ENCODE results near the gene RILPL1.
A peak's percentile ranks its signal among the peaks of the same experiment; 100 is the strongest.

The RILPL1 gene

GRCh38 chr12:123528858-123529257 lies 4.7 kb downstream of the RILPL1 start:
- DNase-seq (ENCODE audit: insufficient read length, low spot score) (no peak), FAIRE-seq (no peak)
- no peak for TF ChIP-seq CTCF (IDR thresholded peaks at IDR 0.05; ENCODE audit: insufficient read depth, missing control alignments)

GRCh38 chr12:123526542-123527080 lies 6.9 kb downstream of the RILPL1 start:
- peak; percentile 79 for FAIRE-seq
- no peak for TF ChIP-seq CTCF (IDR thresholded peaks at IDR 0.05; ENCODE audit: insufficient read depth, missing control alignments)
- DNase-seq (ENCODE audit: insufficient read length, low spot score): no peak

- FAIRE-seq (no peak), DNase-seq (ENCODE audit: insufficient read length, low spot score) (no peak)
- no peak for TF ChIP-seq CTCF (IDR thresholded peaks at IDR 0.05; ENCODE audit: insufficient read depth, missing control alignments)
These were observed 9.1 kb downstream of the RILPL1 start for GRCh38 chr12:123524378-123524777.

GRCh38 chr12:123523518-123523917 lies 10.0 kb downstream of the RILPL1 start:
- DNase-seq (ENCODE audit: insufficient read length, low spot score) (no peak), FAIRE-seq (no peak)
- no peak for TF ChIP-seq CTCF (IDR thresholded peaks at IDR 0.05; ENCODE audit: insufficient read depth, missing control alignments)

- no peak for DNase-seq (ENCODE audit: insufficient read length, low spot score)
- no peak for FAIRE-seq
- no peak for TF ChIP-seq CTCF (IDR thresholded peaks at IDR 0.05; ENCODE audit: insufficient read depth, missing control alignments)
These were observed 11.4 kb downstream of the RILPL1 start for GRCh38 chr12:123522164-123522563.

- TF ChIP-seq CTCF (IDR thresholded peaks at IDR 0.05; ENCODE audit: insufficient read depth, missing control alignments): no peak
- no peak for FAIRE-seq
These were observed 12.7 kb downstream of the RILPL1 start for GRCh38 chr12:123520567-123521474.

More at GRCh38 chr12:123520567-123521474, 12.7 kb downstream of the RILPL1 start:
- no peak for DNase-seq (ENCODE audit: insufficient read length, low spot score)
